Measurements from ENCODE around the gene TTC23. TPM values are rescaled to one million over a fixed set of nuclear protein-coding genes. Genes with fewer than 3 reads are reported as not detected.

Gene TTC23
- total RNA-seq, 1 donor from 2014 or later: 2.7 TPM

- intact Hi-C loops (cut with micrococcal nuclease): loop anchor here (10.0 kb wide), 1 partner anchor 628 kb away; the partner anchor contains the start of gene LYSMD4
Observed at GRCh38 chr15:99106417-99107220, 142.8 kb downstream of the TTC23 start.

GRCh38 chr15:99105514-99106341, 143.7 kb downstream of the TTC23 start:
- intact Hi-C loops (cut with micrococcal nuclease): loop anchor here (10.0 kb wide), 1 partner anchor 629 kb away; the partner anchor contains the start of gene LYSMD4

GRCh38 chr15:99104788-99105513, 144.4 kb downstream of the TTC23 start, which contains the start of gene SYNM:
Gene SYNM (plus strand): TSS chr15:99105080. CDS start chr15:99105200, 120 bp downstream.
- intact Hi-C loops (cut with micrococcal nuclease): loop anchor here (1.0 to 10.0 kb wide), 2 partner anchors 108 to 630 kb away; partner anchors contain the start of gene LYSMD4

- intact Hi-C loops (cut with micrococcal nuclease): loop anchor here (10.0 kb wide), 1 partner anchor 632 kb away; the partner anchor contains the start of gene LYSMD4
Observed at GRCh38 chr15:99103279-99103678, 146.1 kb downstream of the TTC23 start.

- intact Hi-C loops (cut with micrococcal nuclease): loop anchor here (10.0 kb wide), 1 partner anchor 632 kb away; the partner anchor contains the start of gene LYSMD4
Observed at GRCh38 chr15:99102332-99103235, 146.8 kb downstream of the TTC23 start.

GRCh38 chr15:99101501-99101900, 147.9 kb downstream of the TTC23 start:
- intact Hi-C loops (cut with micrococcal nuclease): loop anchor here (10.0 kb wide), 1 partner anchor 633 kb away; the partner anchor contains the start of gene LYSMD4

GRCh38 chr15:99100245-99101173, 148.9 kb downstream of the TTC23 start:
- intact Hi-C loops (cut with micrococcal nuclease): loop anchor here (1.0 to 10.0 kb wide), 2 partner anchors 113 to 634 kb away; partner anchors contain the start of gene LYSMD4

GRCh38 chr15:99099661-99100060, 149.7 kb downstream of the TTC23 start:
- intact Hi-C loops (cut with micrococcal nuclease): loop anchor here (1.0 to 10.0 kb wide), 2 partner anchors 114 to 635 kb away; partner anchors contain the start of gene LYSMD4

- intact Hi-C loops (cut with micrococcal nuclease): no loop called here
Observed at GRCh38 chr15:99098991-99099390, 150.4 kb downstream of the TTC23 start.

- intact Hi-C loops (cut with micrococcal nuclease): no loop called here
Observed at GRCh38 chr15:99098426-99098825, 151.0 kb downstream of the TTC23 start.

- intact Hi-C loops (cut with micrococcal nuclease): no loop called here
Observed at GRCh38 chr15:99097441-99098410, 151.7 kb downstream of the TTC23 start.

GRCh38 chr15:99096894-99097426, 152.4 kb downstream of the TTC23 start:
- intact Hi-C loops (cut with micrococcal nuclease): no loop called here

- intact Hi-C loops (cut with micrococcal nuclease): no loop called here
Observed at GRCh38 chr15:99096173-99096893, 153.0 kb downstream of the TTC23 start.

- intact Hi-C loops (cut with micrococcal nuclease): no loop called here
Observed at GRCh38 chr15:99095626-99096025, 153.8 kb downstream of the TTC23 start.

GRCh38 chr15:99092554-99093172, 156.7 kb downstream of the TTC23 start:
- intact Hi-C loops (cut with micrococcal nuclease): no loop called here

- intact Hi-C loops (cut with micrococcal nuclease): no loop called here
Observed at GRCh38 chr15:99090938-99091337, 158.4 kb downstream of the TTC23 start.

Measured in T-helper 2 cell treated with Interferon-gamma antibody and Interleukin-4, amounts not matched to agents 100 ng/mL and 5 ng/mL, for 36 hours (primary cell).